ENCODE data around the gene STIP1.
"Not testable (repeated sequence)": the region's sequence is repeated elsewhere in the genome, so short reads cannot be mapped to it uniquely, and the experiment has no call there.

The STIP1 gene

DNA sequence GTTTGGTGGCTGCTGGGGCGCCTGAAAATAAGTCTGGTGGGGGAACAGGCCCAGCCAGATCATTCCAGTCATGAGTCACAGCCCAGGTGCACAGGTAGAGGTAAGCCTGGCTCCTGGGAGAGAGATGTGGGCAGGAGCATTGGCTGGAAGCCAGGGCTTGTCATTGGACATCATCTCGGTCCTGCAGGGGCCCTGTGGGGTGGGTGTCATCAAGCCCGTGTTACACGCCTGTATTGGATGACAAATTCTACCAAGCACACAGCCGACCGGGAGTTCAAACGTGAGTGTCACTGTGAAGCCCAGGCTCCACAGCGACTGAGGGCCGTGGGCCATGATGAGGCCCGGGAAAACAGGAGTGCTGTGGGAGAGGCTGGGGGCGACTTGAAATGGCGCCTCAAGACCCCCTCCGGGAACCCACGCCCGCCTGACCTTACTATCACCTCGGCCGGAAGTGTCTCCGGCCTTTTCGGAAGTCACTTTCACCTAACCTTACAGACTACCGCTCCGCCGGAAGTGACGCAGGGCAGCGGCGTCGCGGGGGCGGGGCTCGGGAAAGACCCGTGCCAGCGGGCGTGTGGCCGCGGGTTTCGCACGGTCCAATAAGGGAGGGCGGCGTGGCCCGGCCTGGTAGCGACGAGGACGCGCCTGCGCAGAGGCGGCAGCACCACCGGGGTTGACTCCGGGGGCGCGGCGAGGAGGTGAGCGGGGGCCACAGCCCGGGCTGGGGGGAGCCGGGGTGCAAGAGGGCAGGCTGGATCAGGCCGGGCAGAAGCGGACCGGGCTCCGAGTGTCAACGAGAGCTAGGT, 54.7 kb downstream of the STIP1 start, which contains the start of gene FKBP2:
Gene FKBP2 (plus strand): TSS at position 661 of the 806 bp plus-strand sequence. CDS start 1,293 bp downstream, outside the sequence.
- DNase-seq: peak; percentile 93 to 98 (median 94)

- peak; percentile 99 for DNase-seq
Observed at GRCh38 chr11:64241241-64241490, 55.2 kb downstream of the STIP1 start.

GRCh38 chr11:64241491-64242374, 55.8 kb downstream of the STIP1 start:
- no peak for DNase-seq

GRCh38 chr11:64243236-64243854, 57.4 kb downstream of the STIP1 start:
- no peak for DNase-seq

- DNase-seq: no peak
Observed at GRCh38 chr11:64244107-64244506, 58.1 kb downstream of the STIP1 start.

GRCh38 chr11:64244966-64245365, 59.0 kb downstream of the STIP1 start:
- no peak for DNase-seq

DNA sequence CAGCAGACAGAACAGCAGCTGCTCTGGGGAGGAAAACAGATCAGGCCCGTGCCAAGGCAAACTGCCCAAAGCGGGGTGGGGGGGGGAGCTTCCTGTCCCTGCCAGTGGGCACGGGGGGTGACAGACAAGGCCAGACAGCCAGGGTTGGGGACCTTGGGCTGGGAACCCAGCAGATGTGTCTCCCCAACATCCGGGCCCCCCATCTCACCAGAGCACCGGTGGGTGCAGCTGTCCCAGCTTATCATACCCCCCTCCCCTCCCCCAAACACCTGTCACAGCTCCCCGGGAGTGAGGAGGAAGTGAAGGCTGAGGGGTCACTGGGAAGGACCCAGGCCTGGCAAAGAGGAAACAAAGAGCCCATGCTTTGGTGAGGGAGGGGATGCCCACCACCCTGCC, 59.4 kb downstream of the STIP1 start:
- DNase-seq: peak in 1 of 4 experiments; percentile 34

- DNase-seq: peak; percentile 31 to 71 (median 50)
Observed at GRCh38 chr11:64245797-64246620, 60.0 kb downstream of the STIP1 start.

DNA sequence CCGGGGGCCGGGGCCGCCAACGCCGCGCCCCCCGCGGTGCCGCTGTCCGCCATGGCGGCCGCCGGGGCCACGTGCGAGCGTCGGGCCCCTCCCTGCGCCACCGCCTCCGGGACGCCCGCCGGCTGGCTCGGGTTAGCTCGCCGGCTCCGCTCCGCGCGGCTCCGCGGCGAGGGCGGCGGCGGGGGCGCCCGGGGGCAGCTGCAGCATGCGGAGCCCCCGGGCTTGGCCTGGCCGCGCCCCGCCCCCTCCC, 60.6 kb downstream of the STIP1 start:
- DNase-seq: not testable (repeated sequence)

DNA sequence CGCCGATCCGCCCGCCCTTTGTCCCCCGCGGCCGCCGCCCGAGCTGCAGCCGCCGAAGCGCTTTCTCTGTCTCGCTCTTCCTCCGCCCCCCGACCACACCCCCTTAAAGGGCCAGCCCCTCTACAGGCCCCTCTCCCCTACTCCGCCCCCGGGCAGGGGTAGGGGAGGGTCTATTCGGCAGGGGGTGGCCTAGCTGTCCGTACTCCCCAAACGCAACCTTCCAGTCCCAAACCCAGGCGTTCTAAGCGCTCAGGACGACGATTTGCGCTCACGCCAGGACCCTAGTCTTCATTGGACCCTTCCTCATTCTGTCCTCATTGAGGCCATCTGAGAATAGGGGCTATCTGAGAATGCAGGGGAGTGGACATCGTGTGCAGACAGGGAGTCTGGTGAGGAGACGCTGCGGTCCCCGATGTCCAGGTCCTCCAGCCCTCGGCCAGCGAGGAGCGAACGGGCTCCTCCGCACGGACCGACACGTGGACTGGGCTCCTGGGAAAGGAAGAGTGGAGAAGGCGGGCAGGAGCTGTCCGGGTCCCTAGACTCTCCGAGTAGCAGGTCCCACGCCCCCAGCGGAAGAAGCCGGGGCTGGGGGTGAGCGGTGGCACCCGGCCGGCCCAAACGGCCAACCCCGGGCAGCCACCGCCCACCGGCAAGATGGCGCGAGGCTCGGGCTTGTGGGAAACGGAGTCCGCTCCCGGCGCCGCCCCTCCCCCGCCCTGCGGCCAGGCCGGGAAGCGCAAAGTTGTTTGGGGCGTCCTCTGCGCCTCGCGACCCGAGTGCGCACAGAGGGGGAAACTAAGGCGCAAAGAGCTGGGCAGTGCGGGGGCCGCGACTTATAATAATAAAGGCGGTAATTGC, 61.1 kb downstream of the STIP1 start, which contains the start of gene PPP1R14B:
Gene PPP1R14B (minus strand): TSS at position 73 of the 858 bp plus-strand sequence. CDS start 270 bp downstream, outside the sequence.
- peak; percentile 62 to 71 (median 67) for DNase-seq

DNA sequence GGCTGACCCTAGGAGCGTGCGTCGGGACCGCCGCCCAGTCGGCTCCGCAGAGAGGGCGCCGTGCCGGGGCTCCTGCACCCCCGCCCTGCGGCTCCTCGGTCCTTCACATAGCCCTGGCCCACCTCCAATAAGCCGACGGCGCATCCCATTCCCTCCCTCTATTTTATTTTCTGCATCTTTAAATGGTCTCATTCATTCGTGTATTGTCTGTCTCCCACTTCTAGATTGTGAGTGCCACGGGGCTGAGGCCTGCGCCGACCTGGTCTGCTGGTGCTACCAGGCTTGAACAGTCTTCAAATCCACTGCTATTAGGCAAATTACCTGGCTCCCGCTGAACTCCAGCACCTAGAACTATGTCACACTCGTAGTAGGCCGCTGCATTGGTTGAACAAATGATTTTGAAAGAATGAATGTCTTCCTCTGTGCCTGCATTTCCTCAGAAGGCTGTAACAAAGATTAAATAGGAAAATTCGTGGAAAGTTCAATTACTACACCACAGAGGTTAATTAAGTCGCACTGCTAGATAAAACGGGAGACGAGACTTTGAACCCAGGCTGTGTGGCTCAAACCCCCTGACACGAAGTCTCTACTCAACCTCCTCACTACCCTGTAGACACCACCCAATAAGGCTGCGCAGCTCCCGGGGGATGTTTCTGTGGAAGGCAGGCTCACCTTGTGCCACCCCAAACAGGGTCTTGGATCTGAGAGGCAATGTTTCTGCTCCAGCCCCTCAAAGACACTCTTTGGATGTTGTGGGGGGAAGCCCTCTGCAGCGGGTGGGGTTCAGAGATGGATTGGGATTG, 62.0 kb downstream of the STIP1 start:
- DNase-seq: no peak

- DNase-seq: no peak
Observed at GRCh38 chr11:64248578-64248977, 62.6 kb downstream of the STIP1 start.

DNA sequence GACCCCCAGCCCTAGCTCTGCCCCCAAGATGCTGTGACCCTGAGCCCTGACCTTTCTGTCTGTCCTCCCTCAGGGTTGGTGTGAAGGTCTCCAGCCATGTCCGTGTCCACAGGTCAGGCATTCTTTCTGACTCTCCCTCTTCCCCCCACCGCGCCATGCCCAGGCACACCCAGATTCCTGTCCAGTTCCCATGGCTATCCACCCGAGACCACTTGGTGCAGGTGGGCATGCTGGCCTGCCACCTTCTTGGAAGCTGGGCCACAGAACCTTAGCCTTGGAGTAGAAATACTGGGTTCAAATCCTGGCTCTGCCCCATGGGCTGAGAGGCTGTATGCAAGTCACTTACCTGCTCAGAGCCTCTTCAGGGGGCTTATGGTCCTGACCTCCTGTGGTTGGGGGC, 63.1 kb downstream of the STIP1 start:
- no peak for DNase-seq

DNA sequence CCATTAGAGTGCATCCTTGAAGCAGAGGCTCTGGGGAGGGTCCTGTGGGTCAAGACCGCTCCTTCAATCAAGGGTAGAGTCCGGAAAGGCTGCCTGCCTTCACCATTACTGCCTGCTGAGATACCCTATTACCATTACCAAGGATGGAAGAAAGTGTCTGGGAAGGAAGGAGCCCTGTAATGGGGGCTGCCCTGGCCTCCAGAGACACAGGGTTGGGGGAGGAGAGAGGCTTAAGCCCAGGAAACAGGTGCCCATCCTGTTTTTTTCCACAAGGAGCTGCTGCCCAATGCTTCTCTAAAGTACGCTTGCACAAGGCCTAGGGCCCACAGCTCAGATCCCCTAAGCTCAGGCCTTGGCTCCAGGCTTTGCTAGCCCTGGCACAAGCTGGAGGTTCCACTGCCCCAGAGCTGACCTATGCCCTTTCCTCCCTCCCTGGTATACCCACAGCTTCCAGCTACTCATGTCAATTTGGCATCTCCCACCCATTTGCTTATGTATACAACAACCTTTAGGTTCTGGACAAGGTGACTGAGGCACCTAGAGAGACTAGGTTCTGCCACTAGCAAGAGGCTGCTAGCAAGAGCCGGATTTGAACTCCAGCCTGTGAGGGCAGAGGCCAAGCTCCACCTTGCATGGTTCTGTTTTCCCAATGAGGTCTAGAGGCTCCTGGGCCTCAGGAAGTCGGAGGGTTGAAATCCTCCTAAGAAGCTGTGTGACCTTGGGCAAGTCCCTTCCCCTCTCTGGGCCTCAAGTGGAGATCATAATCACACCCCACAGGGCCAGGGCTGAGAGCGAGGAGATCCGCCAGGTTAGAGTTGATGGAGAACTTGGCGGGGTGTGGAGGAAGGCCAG, 63.8 kb downstream of the STIP1 start:
- no peak for DNase-seq

DNA sequence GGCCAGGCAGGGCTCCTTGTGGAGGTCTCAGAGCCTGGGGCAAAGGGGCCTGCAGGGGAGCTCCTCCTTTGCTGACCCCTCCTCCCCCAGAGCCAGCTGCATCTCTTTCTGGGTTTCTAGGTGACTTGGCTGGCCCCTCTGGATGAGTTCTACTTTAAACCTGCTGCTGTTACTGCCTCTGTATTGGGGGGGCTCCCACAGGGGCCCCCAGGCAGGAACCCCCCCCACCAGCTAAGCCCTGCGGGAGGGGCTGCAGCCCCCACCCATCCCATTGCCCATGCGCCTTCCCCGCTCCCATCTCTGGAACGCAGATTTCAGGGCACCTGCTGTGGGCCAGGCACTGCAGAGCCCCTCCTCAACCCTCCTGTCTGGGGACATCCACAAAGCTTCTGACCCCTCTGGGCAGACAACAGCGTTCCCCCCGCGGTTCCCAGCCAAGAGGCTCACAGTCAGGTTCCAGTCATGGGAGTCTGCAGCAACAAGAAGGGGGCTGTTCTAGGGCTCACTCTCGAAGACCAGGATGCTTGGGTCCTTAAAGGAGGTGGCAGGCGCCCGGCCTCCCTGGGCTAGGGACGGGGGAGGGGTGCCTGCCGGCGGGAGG, 64.5 kb downstream of the STIP1 start:
- DNase-seq: no peak

DNA sequence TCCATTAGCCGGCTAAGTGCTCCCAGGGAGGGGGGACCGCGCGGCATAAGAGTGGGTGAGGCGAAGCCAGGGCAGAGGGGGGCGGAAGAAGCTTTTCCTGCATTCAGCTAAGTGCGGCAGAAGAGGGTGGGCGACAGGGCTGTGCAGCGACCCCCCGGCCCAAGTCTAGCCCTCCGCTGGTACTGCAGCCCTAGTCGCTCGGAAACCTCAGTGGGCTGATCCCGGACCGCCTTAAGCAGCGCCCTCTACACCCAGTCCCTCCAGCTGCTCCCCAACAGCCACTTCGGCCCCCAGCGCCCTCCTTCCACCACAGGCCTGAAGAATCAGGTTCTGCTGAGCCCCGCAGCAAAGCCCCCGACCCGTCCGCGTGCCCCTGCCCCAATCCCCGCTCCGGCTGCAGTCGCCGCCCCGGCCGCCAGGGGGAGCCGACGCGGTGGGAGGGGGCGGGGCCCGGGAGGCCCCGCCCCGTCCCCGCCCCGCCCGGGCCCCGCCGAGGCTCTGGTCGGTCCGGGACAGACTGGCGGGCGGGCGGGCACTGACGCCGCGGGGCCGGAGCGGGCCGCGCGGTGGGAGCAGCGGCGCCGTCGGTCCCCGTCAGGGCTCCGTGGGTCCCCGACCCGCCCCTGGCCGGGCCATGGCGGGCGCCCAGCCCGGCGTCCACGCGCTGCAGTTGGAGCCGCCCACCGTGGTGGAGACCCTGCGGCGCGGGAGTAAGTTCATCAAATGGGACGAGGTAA, 65.2 kb downstream of the STIP1 start, which contains the start of gene PLCB3:
Gene PLCB3 (plus strand): TSS at position 515 of the 737 bp plus-strand sequence. CDS start 120 bp downstream, at position 635.
- DNase-seq: peak; percentile 32 to 56 (median 44)

DNA sequence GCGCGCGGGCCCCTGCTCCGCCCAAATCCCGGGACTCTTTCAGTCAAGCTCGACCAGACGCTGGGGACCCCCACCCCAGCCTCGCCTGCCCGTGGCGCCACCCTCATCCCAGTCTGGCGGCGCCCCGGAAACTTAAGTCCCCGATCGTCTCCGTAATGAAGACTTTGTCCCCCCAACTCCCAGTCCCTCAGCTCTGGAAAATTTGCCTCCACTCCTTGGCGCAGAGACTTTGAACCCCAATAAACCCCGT, 65.7 kb downstream of the STIP1 start:
- no peak for DNase-seq

DNA sequence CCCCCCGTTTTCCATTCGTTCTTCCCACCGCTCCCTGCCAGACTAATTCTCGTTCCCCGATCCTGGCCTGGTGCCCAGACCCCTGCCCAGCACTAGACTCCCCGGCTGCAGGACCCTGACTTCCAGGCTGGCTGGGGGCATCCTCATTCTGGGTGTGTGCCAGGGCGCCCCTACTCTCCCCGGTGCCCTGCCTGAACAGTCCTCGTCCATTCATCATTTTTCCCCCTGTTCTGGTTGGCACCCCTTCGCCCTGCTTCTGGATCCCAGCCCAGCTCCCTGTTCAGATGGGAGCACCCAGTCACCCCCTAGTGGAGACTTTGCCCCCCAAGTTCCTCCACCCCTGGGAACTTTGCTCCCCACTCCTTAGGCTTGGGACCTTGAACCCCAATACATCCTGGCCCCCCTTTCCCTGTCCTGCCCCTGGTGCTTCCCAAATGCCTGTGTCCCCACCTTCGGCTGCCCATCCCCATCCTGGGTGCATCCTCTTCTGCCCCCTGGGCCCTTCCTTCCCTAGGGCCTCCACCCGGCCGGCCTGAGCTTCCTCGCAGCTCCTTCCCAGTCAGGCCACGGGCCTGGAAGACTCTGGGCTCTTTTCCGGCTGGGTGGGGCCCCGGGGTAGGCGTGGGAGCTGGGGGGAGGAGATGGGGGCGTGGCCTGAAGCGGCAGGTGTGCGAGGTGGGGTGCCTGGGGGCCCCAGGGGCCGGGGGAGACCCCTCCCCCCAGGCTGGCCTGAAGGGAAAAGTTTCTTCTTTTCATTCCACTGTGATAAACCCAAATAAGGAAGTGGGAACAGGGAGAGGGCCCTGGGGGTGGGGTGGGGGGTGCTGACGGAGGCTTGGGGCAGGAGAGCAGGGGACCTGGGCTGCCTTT, 66.3 kb downstream of the STIP1 start:
- DNase-seq: no peak
